Spinal cord (tissue), 10 donors: ENCODE measurements around the gene ADH4. TPM values are rescaled to one million over a fixed set of nuclear protein-coding genes. Genes with fewer than 3 reads are reported as not detected.
"Not testable (repeated sequence)": the region's sequence is repeated elsewhere in the genome, so short reads cannot be mapped to it uniquely, and the experiment has no call there.

Source experiments
- DNase-seq, 6 donors: peaks; one replicate each; pipeline versions ENCODE4 v3.0.0 to v3.0.0-alpha.2; 2013 to 2015; ENCODE audit warnings: low spot score in 6 of 6, low read depth in 4 of 6
- H3K27ac ChIP-seq: one replicate; pipeline ENCODE4 v1.5.1; 2013; ENCODE audit warnings: low read depth, low read length, control low read depth
- H3K27me3 ChIP-seq: one replicate; pipeline ENCODE4 v1.6.1; 2013; ENCODE audit warnings: low read length; ENCODE audit not compliant: control insufficient read depth, insufficient read depth
- H3K36me3 ChIP-seq: one replicate; pipeline ENCODE4 v1.6.1; 2013; ENCODE audit warnings: low read length; ENCODE audit not compliant: control insufficient read depth, insufficient read depth
- H3K4me1 ChIP-seq: one replicate; pipeline ENCODE4 v1.6.1; 2013; ENCODE audit warnings: low read length; ENCODE audit not compliant: control insufficient read depth, insufficient read depth
- H3K4me3 ChIP-seq: one replicate; pipeline ENCODE4 v1.5.1; 2013; ENCODE audit warnings: low read depth, low read length, control low read depth
- H3K9me3 ChIP-seq: one replicate; pipeline ENCODE4 v1.6.1; 2013; ENCODE audit warnings: low read length; ENCODE audit not compliant: control insufficient read depth, insufficient read depth
- WGBS: methylation state at CpG from one replicate; pipeline ENCODE4 v1.1.5; 2013; ENCODE audit warnings: missing lambda C conversion rate; ENCODE audit not compliant: insufficient coverage; 5-methylcytosine and 5-hydroxymethylcytosine counted together
- long read RNA-seq, 4 donors: transcript quantifications; one replicate each; lab custom pipeline, GENCODE V29; 2026
- polyA plus RNA-seq, 2 donors: library from polyadenylated mRNA; unstranded; fragments of 120-200 nt; gene quantifications; one replicate each; pipeline ENCODE4 v1.2.1, GENCODE V29; 2013; ENCODE audit not compliant: insufficient read length in 2 of 2
- total RNA-seq, 2 donors: library from RNA; depleted of rRNA in 1 of 2; stranded (reverse); fragments of 120-200 nt in 1 of 2; fragments of >200 nt in 1 of 2; gene quantifications; one replicate each; pipeline versions ENCODE4 v1.2.3 to v1.2.4, GENCODE V29; 2013 to 2014
- donor health status: healthy.

The ADH4 gene
- total RNA-seq (not detected), polyA plus RNA-seq (under 1 TPM in 1 of 2 donors, not detected in 1; 0.26 TPM)
- long read RNA-seq, donor 1: 0 reads
- long read RNA-seq, donor 2: 0 reads
- long read RNA-seq, donor 3: 0 reads
- long read RNA-seq, donor 4, partial matches to known transcripts: 31 of 36 reads
- long read RNA-seq, donor 4, other reads (novel, unspliced or antisense): 5 of 36 reads

DNA sequence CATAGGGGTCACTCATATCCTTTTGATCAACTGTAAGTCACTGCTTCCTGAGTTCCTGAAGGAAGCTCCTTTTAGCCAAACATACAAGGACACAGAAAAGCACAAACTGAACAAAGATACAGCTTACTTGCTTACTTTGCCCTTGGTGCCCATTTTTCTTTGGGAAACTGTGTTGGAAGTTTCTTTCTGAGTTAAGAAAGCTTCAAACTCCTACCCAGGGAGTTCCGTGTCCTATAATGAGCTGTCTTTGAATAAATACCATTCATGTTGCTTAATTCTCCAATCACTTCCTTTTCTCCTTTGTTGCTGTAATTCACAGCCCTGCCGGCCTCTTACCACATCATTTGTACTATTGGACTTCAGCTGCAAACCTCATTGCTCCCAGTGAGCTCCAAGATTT, at the start of gene ADH4:
TSS of gene ADH4 (minus strand) at position 228 of the 400 bp plus-strand sequence. CDS start at position 153, 75 bp downstream.
- Histone ChIP-seq H3K27me3 (no peaks in the 10 kb centered on the region), H3K9me3 (no peaks in the 10 kb centered on the region), H3K4me3 (no peak within 1 kb of the TSS), H3K4me1 (no peaks in the 10 kb centered on the region), H3K36me3 (no peaks in the 10 kb centered on the region), H3K27ac (no peak within 1 kb of the TSS)
- no CpG with 5 or more reads among the region's 2 CpGs for WGBS
- DNase-seq: peak in 2 of 6 donors; percentile 10 to 24

- no peak for DNase-seq
- Histone ChIP-seq H3K27me3 (no peaks in the 10 kb centered on the region), H3K4me1 (no peaks in the 10 kb centered on the region), H3K4me3 (no peak overlapping the region), H3K27ac (no peak overlapping the region), H3K9me3 (peaks cover 3% of the 10 kb centered on the region), H3K36me3 (no peaks in the 10 kb centered on the region)
- WGBS: 40% methylated on average over 1 of the region's 5 CpGs
Measured at GRCh38 chr4:99190336-99190735, 46.2 kb upstream of the ADH4 start.

GRCh38 chr4:99189900-99190299, 45.8 kb upstream of the ADH4 start:
- not testable (repeated sequence) for H3K9me3 ChIP-seq, H3K36me3 ChIP-seq, H3K4me3 ChIP-seq, H3K27me3 ChIP-seq, DNase-seq, H3K4me1 ChIP-seq, H3K27ac ChIP-seq
- 78% methylated on average over 1 of the region's 3 CpGs for WGBS

DNA sequence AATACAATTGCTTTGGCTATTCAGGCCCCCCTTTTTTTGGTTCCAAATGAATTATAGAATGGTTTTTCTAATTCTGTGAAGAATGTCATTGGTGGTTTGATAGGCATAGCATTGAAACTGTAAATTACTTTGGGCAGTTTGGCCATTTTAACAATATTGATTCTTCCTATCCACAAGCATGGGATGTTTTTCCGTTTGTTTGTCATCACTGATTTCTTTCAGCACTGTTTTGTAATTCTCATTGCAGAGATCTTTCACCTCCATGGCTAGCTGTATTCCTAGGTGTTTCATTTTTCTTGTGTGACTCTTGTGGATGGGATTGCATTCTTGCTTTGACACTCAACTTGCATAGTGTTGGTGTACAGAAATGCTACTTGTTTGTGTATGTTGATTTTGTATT, 41.9 kb upstream of the ADH4 start:
- no peak for DNase-seq
- H3K36me3 ChIP-seq: no peaks in the 10 kb centered on the region
- H3K27ac ChIP-seq: no peak overlapping the region
- peaks cover 3% of the 10 kb centered on the region for H3K9me3 ChIP-seq
- no CpG with 5 or more reads among the region's 1 CpG for WGBS
- H3K4me3 ChIP-seq: no peak overlapping the region
- no peaks in the 10 kb centered on the region for H3K27me3 ChIP-seq
- H3K4me1 ChIP-seq: no peaks in the 10 kb centered on the region

DNA sequence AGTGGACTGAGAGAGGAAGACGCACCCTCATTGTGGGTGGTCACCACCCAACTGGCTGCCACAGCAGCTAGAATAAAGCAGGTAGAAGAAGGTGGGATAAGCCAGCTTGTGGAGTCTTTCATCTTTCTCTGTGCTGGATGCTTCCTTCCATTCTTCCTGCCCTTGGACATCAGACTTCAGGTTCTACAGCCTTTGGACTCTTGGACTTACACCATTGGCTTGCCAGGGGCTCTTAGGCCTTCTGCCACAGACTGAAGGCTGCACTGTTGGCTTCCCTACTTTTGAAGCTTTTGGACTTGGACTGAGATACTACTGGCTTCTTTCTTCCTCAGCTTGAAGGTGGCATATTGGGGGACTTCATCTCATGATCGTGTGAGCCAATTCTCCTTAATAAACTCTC, 41.5 kb upstream of the ADH4 start:
- WGBS: 82% methylated on average over 1 of the region's 2 CpGs
- no peak overlapping the region for H3K4me3 ChIP-seq
- H3K27ac ChIP-seq: no peak overlapping the region

DNA sequence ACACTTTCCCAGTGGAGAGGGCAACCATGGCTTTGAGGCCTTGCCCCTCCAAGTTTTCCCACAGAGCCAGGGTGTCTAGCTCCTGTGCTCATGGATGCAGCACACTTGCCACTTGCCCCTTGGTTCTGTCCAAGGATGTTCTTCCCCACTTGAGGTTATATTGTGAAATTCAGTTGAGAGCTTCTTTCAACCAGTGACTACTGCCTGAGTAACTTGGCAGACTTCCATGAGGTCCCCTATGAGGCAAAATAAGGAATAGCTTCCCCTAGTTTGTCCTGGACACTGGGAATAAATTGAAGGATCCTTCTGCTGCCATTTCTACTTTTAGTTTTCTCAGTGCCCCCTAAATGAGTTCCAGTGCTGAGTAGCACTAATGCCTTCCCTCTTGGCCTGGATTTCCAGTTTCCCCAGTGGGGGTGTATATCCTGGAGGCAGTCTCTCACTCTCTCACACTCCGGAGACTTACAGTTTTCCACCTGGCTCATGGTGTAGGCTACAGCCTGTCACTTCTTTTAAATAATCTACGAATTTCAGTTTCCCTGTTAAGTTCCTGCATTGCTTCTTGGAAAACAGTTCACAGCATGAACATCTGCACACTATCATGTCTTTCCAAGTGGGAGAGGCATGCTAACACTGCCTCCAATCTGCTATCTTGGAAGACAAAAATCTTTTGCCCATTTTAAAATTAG, 36.4 kb upstream of the ADH4 start:
- WGBS: 67% methylated on average over 2 of the region's 2 CpGs
- H3K27me3 ChIP-seq: no peaks in the 10 kb centered on the region
- DNase-seq: peak in 2 of 6 donors; percentile 13 to 15
- no peaks in the 10 kb centered on the region for H3K36me3 ChIP-seq
- no peaks in the 10 kb centered on the region for H3K4me1 ChIP-seq
- peaks cover 2% of the 10 kb centered on the region for H3K9me3 ChIP-seq
- H3K27ac ChIP-seq: no peak overlapping the region
- no peak overlapping the region for H3K4me3 ChIP-seq

More for the DNA sequence above, 41.5 kb upstream of the ADH4 start:
- no peak for DNase-seq
- Histone ChIP-seq H3K4me1 (no peaks in the 10 kb centered on the region), H3K27me3 (no peaks in the 10 kb centered on the region), H3K36me3 (no peaks in the 10 kb centered on the region), H3K9me3 (peaks cover 3% of the 10 kb centered on the region)

DNA sequence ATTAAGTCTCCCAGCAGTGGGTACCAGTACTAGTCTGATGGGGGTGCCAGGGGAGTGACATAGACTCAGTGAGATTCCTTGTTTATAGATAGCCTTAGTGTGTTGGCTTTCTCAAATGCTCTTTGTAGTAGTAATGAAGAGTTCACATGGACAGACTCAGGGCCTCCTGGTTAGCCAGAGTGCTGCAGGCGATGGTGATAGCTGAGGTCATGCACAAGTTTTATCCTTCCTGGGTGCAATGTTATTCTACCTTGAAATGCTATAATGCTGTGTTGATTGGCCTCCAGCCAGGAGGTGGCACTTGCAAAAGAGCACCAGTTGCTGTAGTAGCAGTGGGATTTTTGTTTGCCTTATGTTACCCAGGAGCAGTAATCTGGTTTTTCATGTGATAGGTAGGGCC, 35.5 kb upstream of the ADH4 start:
- 82% methylated on average over 1 of the region's 1 CpG for WGBS
- no peaks in the 10 kb centered on the region for H3K27me3 ChIP-seq
- H3K4me1 ChIP-seq: no peaks in the 10 kb centered on the region
- no peak overlapping the region for H3K27ac ChIP-seq
- no peaks in the 10 kb centered on the region for H3K36me3 ChIP-seq
- DNase-seq: no peak
- H3K9me3 ChIP-seq: no peaks in the 10 kb centered on the region
- no peak overlapping the region for H3K4me3 ChIP-seq

DNA sequence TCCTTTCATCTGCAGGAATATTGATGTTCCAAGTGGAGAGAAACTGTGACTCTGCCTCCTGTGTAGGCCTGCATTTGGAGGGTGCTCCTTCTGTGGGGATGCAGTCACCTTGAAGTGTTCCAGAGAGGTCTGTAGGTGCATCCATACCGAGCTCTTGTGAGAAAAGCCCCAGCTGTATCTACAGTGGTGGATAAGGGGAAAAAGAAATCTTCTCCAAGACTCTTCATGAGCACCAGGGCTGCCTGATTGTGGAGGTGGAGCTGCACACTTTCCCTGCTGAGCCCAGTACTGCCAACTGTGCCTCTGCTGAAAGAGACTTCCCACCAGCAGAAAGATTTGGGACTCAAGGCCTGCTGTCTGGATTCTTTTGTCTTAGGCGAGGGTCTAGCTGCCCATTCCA, 35.1 kb upstream of the ADH4 start:
- H3K27me3 ChIP-seq: no peaks in the 10 kb centered on the region
- H3K4me1 ChIP-seq: no peaks in the 10 kb centered on the region
- H3K4me3 ChIP-seq: no peak overlapping the region
- WGBS: 80% methylated on average over 1 of the region's 2 CpGs
- H3K27ac ChIP-seq: no peak overlapping the region
- DNase-seq: no peak
- no peaks in the 10 kb centered on the region for H3K36me3 ChIP-seq
- H3K9me3 ChIP-seq: no peaks in the 10 kb centered on the region

DNA sequence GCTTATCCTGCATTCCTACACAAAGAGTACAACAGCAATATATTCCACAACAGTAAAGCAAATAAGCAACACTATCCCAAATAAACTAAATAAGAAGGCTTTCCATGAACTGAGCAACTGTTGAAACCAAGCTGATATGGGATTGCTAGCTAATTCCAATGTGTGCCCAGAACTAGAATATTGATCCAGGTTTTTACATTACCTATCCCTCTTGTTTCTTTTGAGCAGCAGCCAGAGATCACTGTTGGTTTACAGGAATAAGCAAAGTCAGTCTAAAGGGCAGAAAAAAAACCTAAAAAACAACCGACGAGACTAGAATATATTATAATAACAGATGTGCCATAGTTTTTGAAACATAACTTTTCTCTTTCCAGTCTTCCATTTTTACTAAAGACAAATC, 22.4 kb upstream of the ADH4 start:
- no CpG with 5 or more reads among the region's 2 CpGs for WGBS
- H3K27me3 ChIP-seq: no peaks in the 10 kb centered on the region
- no peak for DNase-seq
- no peak overlapping the region for H3K4me3 ChIP-seq
- peaks cover 2% of the 10 kb centered on the region for H3K9me3 ChIP-seq
- H3K27ac ChIP-seq: no peak overlapping the region
- H3K4me1 ChIP-seq: no peaks in the 10 kb centered on the region
- no peaks in the 10 kb centered on the region for H3K36me3 ChIP-seq

GRCh38 chr4:99165978-99166377, 21.9 kb upstream of the ADH4 start:
- Histone ChIP-seq H3K36me3 (no peaks in the 10 kb centered on the region), H3K9me3 (peaks cover 2% of the 10 kb centered on the region), H3K27ac (no peak overlapping the region), H3K27me3 (no peaks in the 10 kb centered on the region), H3K4me3 (no peak overlapping the region), H3K4me1 (no peaks in the 10 kb centered on the region)
- WGBS: 100% methylated on average over 1 of the region's 1 CpG
- DNase-seq: no peak
